C4-2B (cell line): Measurements from ENCODE around the gene CCDC69.

ENCODE experiments used
- ZFX ChIP-seq: fragments of 450-650 bp; IDR thresholded peaks from 2 replicates; pipeline ENCODE4 v1.6.1; 2017
- TF ChIP-seq, protein P1 (sequence below): fragments of 450-650 bp; conservative IDR thresholded peaks from 2 replicates; pipeline ENCODE4 v1.5.1; 2017; ENCODE audit warnings: mild to moderate bottlenecking

DNA sequence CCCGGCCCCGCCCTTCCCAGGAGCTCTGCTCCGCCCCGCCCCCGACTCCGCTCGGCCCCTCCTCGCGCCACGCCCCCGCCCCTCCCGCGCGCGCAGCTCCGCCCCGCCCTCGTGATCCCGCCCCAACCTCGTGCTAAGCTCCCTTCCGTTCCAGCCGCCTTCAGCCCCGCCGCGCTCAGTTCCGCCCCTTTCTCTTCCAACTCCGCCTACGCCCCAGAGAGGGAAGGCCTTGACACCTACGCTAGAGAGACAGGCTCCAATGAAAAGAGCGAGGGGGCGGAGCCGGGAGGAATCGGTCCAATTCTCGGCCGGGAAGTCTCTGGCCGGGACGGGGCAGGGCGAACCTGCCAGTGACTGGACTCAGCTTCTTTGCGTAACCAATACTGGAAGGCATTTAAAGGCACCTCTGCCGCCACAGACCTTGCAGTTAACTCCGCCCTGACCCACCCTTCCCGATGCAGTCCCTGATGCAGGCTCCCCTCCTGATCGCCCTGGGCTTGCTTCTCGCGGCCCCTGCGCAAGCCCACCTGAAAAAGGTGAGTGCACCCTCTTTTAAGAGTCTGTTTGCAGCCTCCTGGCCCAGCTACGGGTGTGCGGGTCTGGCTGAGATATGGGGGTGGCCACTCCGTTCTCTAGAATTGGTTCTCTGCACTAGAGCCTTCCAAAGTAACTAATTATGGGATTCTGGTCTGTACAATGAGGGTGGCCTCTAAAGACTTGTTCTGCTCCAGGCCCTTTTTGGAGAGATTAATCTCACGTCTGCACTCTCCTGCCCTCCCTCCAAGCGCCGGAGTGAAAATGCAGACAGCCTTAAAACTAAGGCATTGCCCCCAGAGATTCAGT, 29.1 kb upstream of the CCDC69 start, which contains the start of gene GM2A:
- TF ChIP-seq, protein P1, sequence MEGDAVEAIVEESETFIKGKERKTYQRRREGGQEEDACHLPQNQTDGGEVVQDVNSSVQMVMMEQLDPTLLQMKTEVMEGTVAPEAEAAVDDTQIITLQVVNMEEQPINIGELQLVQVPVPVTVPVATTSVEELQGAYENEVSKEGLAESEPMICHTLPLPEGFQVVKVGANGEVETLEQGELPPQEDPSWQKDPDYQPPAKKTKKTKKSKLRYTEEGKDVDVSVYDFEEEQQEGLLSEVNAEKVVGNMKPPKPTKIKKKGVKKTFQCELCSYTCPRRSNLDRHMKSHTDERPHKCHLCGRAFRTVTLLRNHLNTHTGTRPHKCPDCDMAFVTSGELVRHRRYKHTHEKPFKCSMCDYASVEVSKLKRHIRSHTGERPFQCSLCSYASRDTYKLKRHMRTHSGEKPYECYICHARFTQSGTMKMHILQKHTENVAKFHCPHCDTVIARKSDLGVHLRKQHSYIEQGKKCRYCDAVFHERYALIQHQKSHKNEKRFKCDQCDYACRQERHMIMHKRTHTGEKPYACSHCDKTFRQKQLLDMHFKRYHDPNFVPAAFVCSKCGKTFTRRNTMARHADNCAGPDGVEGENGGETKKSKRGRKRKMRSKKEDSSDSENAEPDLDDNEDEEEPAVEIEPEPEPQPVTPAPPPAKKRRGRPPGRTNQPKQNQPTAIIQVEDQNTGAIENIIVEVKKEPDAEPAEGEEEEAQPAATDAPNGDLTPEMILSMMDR, result no peak
- TF ChIP-seq ZFX, result no peak
